Measurements from ENCODE around the gene NPDC1.

GRCh38 chr9:137012694-137013570 is 33.0 kb downstream of the NPDC1 start:
- no peak for TF ChIP-seq CTCF (IDR thresholded peaks at IDR 0.05; ENCODE audit: low read length)
- no peak for TF ChIP-seq EZH2 (optimal IDR thresholded peaks at IDR 0.05; ENCODE audit: low read depth, low read length)
- TF ChIP-seq EZH2phosphoT487 (IDR thresholded peaks at IDR 0.05; ENCODE audit: low read length) = no peak
